GM18909 (cell line): Measurements from ENCODE around the gene SEC16A.
"Not testable (repeated sequence)": the region's sequence is repeated elsewhere in the genome, so short reads cannot be mapped to it uniquely, and the experiment has no call there.

Experiments used
- ATAC-seq: cut with Tn5 transposase; IDR thresholded peaks from one replicate; pipeline ENCODE4 v1.9.1; 2021; ENCODE audit warnings: mild to moderate bottlenecking; ENCODE audit not compliant: unreplicated experiment, poor library complexity

The SEC16A gene

DNA sequence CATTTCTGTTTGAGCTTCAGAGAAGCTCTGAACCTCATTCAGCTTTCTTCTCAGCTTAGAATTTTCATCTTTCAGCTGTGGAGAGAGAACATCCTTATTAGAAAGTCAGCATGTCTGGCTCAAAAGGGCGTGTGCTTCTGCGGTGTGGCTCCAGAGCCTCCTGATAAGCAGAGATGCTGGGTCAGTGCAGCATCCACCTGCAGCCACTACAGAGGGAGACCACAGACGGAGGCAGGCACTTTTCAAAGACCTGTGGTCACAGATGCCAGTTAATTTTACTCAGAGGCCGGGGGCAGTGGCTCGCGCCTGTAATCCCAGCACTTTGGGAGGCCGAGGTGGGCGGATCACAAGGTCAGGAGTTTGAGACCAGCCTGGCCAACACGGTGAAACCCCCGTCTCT lies 76.9 kb downstream of the SEC16A start:
- not testable (repeated sequence) for ATAC-seq

DNA sequence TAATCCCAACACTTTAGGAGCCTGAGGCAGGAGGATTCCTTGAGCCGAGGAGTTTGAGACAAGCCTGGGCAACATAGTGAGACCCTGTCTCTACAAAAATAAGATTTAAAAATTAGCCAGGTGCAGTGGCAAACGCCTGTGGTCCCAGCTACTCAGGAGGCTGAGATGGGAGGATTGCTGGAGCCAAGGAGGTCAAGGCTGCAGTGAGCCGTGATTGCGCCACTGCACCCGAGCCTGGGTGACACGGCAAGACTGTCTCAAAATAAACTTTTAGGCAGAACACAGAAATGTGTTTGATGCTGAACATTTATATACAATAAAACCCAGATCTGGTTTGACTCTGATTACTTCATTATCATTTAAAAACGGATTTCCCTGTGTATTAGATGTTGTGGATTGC lies 77.4 kb downstream of the SEC16A start:
- no peak for ATAC-seq

DNA sequence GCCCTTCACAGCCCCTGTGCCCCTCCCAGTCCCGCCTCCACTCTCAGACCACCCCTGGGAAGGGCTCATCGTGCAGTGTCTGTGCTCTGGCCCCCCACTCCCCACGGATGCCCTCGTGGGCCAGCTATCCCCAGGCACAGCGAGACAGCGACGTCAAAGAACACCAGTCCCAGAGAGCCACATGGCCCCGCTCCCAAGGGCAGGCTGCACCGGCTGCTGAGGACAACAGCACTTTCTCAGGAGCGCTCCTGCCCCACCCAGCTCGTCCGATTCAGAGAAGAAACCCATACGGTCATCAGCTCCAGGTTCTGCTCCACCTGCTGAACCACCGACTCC lies 78.1 kb downstream of the SEC16A start:
- no peak for ATAC-seq

DNA sequence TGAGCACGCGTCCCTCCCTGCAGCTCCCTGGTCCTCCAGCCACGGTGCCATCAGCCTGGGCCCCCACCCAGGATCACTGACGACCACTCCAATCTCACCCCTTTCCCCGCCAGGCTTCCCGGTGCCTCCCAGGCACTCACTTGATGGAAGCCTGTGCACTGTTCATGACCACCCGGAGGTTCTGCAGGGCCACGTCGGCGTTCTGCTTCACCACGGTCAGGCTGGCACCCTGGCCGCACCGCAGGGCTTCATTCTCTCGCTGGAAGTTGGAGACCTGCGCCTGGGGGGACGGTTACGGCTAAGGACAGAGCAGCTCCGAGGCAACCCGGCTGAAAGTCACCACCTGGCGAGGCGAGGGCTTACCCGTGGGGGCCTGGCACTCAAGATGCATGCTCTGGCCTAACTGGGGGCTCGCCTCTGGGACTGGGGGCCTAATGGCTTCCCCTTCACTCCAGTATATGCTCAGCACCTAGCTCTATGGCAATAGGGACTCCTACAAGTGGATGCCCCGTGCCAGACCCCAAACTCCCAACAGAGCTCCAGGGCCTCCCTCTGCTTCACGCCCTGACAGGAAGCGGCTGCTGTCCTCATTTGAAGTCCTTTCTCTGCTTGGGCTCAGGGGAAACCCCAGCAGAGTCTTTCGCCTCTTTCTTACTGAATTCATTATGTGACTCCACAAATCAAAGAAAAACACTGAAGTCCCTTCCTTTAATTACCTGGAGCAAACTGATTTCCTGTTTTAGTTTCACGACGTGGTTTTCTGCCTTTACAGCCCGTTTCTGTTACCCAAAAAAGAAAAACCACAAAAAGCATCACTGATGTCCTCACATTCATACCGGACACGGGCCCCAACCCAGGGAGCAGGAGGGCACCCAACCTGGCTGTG lies 78.7 kb downstream of the SEC16A start:
- no peak for ATAC-seq

DNA sequence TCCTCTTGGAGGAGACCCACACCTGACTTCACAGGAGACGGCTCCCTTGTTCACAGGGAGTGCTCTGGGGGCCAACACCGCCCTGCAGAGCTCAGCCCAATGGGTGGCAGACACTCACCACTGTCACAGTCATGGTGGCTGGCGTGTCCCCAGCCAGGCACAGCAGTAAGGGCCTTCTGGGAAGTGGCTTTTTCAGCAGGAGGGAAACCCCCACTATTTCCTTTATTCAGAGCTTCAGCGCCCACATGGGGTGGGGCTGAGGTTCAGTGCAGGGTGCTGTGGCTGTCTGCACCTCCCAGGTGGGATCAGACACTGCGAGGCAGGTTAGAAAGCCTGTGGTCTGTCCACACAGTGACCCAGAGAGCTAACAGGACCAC lies 79.3 kb downstream of the SEC16A start:
- ATAC-seq: no peak

DNA sequence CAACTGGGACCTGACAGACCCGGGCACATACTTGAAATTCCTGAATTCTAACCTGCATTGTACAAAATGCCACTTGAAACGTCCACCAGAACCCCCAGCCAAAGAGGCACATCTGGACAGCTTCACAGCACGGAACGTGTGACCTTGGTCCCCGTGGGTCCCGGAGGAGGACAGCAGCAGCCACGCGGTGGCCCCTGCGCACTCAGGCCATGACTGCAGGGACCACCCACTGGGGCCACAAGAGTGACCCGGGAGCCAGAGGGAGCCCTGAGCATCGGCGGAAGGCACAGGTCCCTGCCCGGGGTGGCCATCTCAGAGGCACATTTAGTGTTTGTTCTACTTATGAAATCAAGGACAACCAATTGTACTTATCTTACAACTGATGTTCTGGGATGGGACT lies 80.8 kb downstream of the SEC16A start:
- ATAC-seq: no peak

DNA sequence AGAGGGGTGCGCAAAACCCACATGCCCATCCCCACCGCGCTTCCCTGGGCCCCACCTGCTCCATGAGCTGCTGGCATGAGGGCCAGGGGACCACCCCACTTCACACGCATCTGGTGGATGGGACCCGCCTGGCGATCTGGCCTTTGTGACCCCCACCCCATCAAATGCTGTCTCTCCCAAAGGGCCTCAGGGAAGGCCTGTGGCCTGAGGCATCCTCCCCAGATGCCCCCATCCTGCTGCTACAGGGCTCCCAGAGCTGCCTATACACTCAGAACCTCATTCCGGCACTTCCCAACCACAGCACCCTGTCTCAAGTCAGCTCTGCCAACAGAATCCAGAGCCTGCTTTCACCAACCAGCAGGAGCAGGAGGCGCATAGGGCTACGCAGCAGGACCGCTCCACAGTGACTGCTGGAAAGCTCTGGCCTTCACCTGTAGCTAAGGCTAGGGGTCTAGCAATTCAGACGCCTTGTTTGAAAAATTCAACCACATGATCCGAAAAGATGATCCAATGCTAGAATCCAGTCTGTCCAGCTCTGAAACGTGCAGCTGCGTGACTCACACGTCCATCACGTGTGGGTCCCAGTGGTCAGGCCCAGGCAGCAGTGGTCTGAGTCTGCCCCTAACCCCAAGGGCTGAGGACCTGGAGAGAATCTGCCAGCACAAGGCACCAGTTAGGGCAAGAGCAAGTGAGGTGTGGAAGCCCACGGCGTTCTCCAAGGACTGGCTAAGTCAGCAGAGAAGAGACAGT lies 81.5 kb downstream of the SEC16A start:
- no peak for ATAC-seq

DNA sequence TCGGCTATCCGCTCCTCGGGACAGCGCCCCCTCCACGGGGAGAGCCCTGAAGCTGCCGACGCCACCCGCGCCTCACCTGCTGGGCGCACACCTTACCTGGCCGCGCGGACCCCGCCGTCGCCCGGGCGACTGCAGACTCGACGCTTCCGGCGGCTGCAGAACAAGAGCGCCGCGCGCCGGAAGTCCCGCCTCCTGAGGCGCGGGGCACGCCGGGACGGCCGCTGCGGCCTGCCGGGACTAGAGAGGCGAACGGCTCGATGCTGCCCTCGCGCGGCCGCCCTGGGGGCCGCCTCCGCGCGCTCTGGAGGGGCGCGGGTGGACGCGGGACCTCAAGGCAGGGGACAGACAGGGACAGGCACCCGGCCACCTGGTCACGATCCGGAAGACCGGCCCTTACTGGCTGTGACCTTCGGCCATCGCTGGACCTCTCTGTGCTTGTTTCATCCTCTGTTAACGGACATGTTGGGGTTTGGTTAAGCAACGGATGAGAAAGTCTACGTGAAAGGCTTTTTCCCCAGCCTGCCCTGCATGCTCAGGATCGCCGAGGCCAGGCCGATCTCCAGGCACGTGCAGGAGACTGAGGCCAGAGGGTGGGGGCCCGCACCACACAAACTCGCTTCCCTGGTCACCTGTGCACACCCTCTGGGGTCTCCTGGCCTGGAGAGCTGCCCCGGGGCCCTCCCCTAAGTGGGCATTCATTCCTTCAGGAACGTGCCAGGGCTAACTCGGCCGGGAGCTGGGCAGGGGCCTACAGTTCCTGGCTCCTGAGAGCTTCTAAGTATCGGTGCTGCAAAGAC lies 82.6 kb downstream of the SEC16A start, which contains the start of gene SNAPC4:
Gene SNAPC4, minus strand, starts transcription at position 133 of the 797 bp plus-strand sequence. CDS start 1,742 bp downstream, outside the sequence.
- ATAC-seq: peak; percentile 79

DNA sequence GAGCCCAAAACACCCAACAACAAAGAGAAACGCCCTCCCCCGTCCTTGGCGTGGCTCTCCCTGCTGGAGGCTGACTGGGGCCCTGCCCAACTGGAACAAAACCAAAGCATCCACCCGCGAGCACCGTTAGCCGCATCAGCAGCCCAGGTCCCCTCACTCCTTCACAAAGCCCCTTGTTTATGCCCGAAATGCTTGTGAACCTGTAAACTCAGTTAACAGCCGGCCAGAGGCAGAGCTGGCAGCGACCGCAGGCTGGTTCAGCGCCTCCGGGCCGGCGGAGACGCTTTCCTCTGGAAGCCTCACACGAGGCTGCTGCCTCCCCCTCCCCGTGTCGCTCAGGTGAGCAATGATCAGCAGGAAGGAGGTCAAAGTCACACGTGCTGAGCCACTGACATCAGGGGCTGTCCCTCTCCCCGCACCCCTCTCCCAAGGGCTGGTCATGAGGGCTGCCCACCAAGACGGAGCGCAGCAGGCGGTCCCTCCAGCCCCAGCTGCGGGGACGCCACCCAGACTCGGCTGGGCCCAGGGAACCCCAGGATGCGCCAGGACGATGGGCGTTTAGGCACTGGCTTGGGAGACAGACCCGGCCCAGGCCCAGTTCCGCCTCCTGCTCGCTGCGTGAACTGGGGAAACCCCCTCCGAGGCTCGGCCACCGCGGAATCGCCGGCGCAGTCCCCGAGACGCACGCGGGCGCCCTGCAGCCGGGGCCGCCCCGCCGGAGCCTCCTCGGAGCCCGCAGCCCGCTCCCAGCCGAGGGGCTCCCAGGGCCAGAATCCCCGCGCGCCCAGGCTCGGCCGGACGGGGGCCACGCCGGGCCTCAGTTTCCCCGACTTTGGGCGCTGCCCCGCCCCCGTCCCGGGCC lies 83.4 kb downstream of the SEC16A start:
- ATAC-seq: peak; percentile 30

DNA sequence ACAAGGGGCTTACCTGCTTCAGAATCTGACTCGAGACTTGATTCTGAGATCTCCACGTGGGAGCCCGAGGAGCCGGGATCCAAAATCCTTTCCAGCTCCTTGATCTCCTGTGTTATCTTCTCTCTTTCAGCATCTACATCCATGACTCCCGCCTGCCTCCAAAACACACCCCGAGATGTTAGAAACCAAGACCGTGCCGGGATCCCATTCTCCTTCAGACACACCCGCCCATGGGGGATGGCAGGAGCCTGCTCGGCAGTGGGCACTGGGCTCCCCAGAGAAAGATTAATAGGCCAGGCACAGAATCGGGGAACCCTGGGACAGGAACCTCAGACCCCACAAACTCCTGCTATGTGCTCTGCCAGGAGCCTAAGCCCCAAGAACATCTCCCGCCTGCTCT lies 84.6 kb downstream of the SEC16A start:
- no peak for ATAC-seq

DNA sequence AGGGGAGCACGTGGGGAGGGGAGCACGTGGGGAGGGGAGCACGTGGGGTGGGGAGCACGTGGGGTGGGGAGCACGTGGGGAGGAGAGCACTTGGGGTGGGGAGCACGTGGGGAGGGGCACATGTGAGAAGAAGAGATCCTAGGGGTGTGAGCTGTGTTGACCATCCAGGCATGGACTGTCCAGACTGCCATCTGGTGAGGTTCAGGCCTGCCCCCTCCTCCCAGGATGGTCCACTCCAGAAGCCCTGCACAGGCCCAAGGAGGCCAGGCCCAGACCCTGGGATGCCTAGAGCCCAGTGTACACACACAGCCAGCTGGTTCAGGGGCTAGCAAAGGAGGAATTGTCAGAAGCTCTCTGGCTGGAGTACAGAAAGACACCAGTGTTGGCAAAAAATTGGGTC lies 85.2 kb downstream of the SEC16A start:
- ATAC-seq: no peak

DNA sequence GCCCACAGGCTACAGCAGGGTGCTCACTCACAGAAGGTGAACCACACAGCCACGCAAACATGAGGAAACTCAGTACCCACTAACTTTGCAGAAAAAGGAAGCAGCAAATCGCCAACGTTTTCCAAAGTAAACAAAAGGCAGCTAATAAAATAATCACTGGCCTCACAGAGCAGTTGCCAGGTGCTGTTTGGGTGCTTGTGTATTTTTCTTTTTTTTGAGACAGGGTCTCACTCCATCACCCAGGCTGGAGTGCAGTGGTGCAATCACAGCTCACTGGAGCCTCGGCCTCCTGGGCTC lies 86.7 kb downstream of the SEC16A start:
- no peak for ATAC-seq

DNA sequence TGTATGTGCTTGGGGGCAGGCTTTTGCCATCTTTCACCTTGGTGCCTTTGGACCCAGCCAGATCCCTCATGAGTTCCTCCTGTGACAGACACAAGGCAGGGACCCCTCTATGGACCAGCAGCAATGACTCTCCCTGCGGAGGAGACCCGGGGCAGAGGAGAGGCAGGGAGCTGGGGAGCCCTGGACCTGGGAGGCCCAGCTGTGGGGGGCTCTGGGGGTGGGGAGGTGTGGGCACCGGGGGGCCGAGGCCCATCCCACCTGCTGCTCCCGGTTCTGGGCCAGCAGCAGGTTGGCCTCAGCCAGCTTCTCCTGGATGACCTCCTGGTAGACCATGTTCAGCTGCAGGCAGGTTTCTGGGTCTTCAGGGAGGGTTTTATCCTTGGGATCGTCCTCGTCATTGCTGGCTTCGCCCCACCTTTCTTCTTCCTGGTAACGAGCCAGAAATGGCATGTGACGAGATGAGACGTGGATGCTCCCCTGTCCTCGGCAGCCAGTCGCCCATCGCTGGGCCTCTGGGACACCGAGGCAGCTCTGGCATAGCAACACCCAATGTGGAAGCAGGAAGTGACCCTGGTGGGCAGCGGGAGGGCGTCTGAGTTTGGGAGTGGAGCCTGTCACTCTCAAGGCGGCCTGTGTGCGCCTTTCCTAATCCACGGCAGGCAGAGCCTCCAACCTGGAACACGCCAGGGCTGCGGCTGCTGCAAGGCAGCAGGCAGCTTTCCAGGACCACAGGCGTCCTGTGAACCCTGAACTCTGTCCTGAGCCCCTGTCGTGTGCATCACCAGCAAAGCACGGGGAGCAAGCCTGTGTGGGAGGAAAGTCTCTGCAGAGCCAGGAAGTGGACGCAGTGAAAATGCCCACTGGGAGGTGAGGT lies 87.3 kb downstream of the SEC16A start:
- ATAC-seq: no peak

DNA sequence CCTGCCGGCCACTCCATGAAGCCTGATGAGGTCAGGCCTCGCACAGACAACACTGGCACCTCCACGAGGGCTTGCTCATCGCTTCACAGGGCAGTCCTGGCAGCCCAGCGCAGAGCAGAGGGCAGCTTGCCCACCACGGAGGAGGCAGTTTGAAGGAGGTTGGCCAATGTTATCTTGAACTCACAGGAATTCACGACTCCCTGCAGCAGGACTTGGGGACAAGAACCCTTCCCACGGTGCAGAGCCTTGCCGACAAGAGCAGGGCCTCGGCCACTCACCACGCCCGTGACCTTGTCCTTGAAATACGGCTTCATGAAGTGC lies 87.9 kb downstream of the SEC16A start:
- ATAC-seq: no peak

DNA sequence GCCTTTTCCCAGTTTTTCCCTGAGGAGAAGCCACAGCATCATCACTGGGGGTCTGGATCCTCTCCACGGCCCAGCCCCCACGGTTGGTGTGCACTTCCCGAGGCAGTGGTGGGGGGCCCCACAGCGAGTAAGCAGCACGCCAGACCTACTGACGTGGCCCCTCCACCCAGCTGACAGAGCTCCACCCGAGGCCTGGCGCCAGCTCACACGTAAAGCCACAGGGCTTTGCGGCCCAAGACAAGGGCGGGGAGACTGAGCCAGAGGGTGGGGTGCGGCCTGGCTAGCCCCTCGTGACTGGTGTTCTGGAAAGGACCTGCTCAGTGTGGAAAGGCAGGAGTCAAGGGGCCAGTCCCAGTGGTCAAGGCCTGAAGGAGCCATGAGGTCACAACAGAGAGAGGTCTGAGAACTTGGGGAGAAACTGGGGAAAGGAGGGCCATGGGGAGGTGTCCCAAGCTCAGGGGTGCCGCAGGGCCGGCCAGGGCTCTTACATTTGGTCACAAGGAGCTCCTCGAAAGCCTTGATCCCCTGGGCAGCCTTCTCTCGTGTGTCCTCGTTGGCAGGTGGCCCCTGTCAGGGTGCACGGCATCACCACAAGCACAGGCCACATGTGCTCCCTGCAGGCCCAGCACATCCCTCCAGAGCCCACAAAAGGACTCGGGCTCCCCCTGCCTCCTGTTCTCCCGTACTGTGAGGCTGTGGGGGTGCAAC lies 88.4 kb downstream of the SEC16A start:
- ATAC-seq: no peak

DNA sequence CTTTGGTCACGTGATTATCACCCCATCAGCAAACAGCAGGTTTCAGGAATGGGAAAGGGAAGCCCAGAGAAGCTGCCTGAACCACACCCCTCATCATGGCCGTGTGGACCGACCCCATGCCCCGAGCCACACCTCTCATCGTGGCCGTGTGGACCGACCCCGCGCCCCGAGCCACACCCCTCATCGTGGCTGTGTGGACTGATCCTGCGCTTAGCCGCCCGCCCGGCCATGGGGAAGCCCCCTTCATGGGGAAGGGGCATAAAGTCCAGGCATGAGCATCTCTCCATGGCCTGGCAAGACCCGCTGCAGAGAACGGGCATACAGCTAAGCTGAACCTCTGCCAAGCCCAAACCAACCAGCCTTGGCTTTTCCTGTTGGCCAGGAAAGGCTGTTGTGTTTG lies 89.3 kb downstream of the SEC16A start:
- ATAC-seq: no peak

DNA sequence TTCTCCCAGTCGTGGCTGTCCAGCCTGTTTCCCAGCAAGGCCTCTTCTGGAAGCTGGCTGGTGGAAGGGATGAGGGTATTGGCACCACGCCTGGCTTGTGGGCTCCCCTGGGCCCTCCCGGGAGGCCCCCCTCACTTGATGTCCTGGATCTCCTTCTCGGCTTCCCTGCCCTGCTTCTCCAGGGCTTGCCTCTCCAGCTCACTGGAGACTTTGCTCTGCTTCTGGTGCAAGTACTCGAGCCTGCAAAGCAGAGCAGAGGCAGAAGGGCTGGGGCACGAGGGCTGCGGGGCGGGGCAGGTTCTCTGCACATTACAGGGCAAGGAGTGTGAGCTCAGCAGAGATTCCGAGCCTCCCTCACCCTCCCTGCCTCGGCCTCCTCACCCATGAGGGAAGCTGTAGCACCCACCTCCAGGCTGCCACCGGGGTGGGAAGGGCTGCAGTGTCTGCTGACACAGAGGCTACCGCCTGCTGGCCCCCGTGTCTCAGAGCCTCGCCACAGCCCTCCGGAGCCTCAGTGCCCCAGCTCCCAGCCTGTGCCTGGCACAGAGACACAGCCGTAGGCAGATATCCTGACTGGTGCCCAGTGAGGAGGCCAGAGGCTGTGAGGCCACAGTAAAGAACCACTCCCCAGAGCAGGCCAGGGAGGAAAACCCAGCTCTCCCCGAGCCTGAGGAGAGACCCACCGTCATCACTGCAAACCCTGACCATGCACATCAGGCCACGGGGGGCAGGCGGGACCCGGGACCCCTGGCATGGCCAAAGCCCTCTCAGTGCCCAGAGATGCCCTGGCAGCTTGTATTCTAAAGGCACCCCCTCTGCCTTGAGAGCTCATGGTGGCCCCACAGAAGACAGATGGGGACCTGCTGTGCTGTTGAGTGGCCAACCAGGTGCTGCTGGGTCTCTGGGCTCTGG lies 90.0 kb downstream of the SEC16A start:
- ATAC-seq: no peak
